NCI-H446 treated with DMSO at 0.1 percent for 48 hours (cell line): Measurements from ENCODE around the gene PCDH7.

Experiments
- DNase-seq: peaks from one replicate; lab custom pipeline; 2025; lab: John Stamatoyannopoulos, UW

PCDH7 gene

GRCh38 chr4:30727409-30727808 is 7.2 kb downstream of the PCDH7 start:
- no peak for DNase-seq

GRCh38 chr4:30728311-30728710 is 8.1 kb downstream of the PCDH7 start:
- DNase-seq = no peak

GRCh38 chr4:30743897-30744296 is 23.7 kb downstream of the PCDH7 start:
- DNase-seq = no peak

GRCh38 chr4:30744386-30744785 is 24.2 kb downstream of the PCDH7 start:
- DNase-seq = no peak

- DNase-seq = no peak
These were observed 24.9 kb downstream of the PCDH7 start for GRCh38 chr4:30744957-30745640.

- no peak for DNase-seq
These were observed 26.6 kb downstream of the PCDH7 start for GRCh38 chr4:30746735-30747134.

- DNase-seq = no peak
These were observed 33.1 kb downstream of the PCDH7 start for GRCh38 chr4:30753316-30753715.

GRCh38 chr4:30754021-30754420 is 33.9 kb downstream of the PCDH7 start:
- no peak for DNase-seq

- DNase-seq = no peak
These were observed 35.2 kb downstream of the PCDH7 start for GRCh38 chr4:30755346-30755745.

- DNase-seq = no peak
These were observed 36.4 kb downstream of the PCDH7 start for GRCh38 chr4:30756553-30756952.

- no peak for DNase-seq
These were observed 37.2 kb downstream of the PCDH7 start for GRCh38 chr4:30757357-30757756.

- no peak for DNase-seq
These were observed 40.4 kb downstream of the PCDH7 start for GRCh38 chr4:30760551-30760950.

GRCh38 chr4:30763321-30763727 is 43.2 kb downstream of the PCDH7 start:
- DNase-seq = no peak

GRCh38 chr4:30765022-30765421 is 44.9 kb downstream of the PCDH7 start:
- DNase-seq = no peak

- no peak for DNase-seq
These were observed 47.1 kb downstream of the PCDH7 start for GRCh38 chr4:30767147-30767845.

GRCh38 chr4:30768277-30768676 is 48.1 kb downstream of the PCDH7 start:
- no peak for DNase-seq

GRCh38 chr4:30769093-30769492 is 48.9 kb downstream of the PCDH7 start:
- no peak for DNase-seq

GRCh38 chr4:30770049-30770549 is 49.9 kb downstream of the PCDH7 start:
- no peak for DNase-seq

- DNase-seq = no peak
These were observed 50.6 kb downstream of the PCDH7 start for GRCh38 chr4:30770812-30771211.

- DNase-seq = no peak
These were observed 56.3 kb downstream of the PCDH7 start for GRCh38 chr4:30776451-30776850.

- DNase-seq = no peak
These were observed 56.8 kb downstream of the PCDH7 start for GRCh38 chr4:30776921-30777415.
